ENCODE measurements around the gene AR. TPM values are rescaled to one million over a fixed set of nuclear protein-coding genes. Genes with fewer than 3 reads are reported as not detected.
A peak's percentile ranks its signal among the peaks of the same experiment; 100 is the strongest.

The AR gene
- total and polyA plus RNA-seq, 9 donors = 7.5 to 40.4 (median 27.1) TPM

GRCh38 chrX:67558267-67558666, 14.4 kb downstream of the AR start:
- intact Hi-C loops (cut with DNase I) = no loop called here
- no peak for DNase-seq
- Histone ChIP-seq H3K4me3 (no peak overlapping the region), H3K4me1 (ENCODE audit: insufficient read depth) (peaks cover 4% of the 10 kb centered on the region), H3K36me3 (no peaks in the 10 kb centered on the region), H3K9me3 (no peaks in the 10 kb centered on the region), H3K27ac (no peak overlapping the region), H3K27me3 (no peaks in the 10 kb centered on the region)
- 76 to 100% (median 96%) methylated on average over 1 of the region's 1 CpG for WGBS, 3 donors
- TF ChIP-seq EP300 (IDR thresholded peaks at IDR 0.05) (no peak), CTCF (IDR thresholded peaks at IDR 0.05) (no peak)

GRCh38 chrX:67563469-67564448, 19.9 kb downstream of the AR start:
- H3K36me3 ChIP-seq = no peaks in the 10 kb centered on the region
- peak in 3 of 5 donors; percentile 20 to 46 (median 41) for DNase-seq
- no peak for TF ChIP-seq EP300 (IDR thresholded peaks at IDR 0.05)
- no peak for TF ChIP-seq CTCF (IDR thresholded peaks at IDR 0.05)
- TF ChIP-seq POLR2A (IDR thresholded peaks at IDR 0.05) = no peak
- intact Hi-C loops (cut with DNase I) = no loop called here
- no peak overlapping the region for H3K4me3 ChIP-seq
- H3K27ac ChIP-seq = peak overlapping the region in 1 of 2 donors; percentile 31
- H3K9me3 ChIP-seq = no peaks in the 10 kb centered on the region
- H3K27me3 ChIP-seq = no peaks in the 10 kb centered on the region
- H3K4me1 ChIP-seq (ENCODE audit: insufficient read depth) = peaks cover 3% of the 10 kb centered on the region
- 17 to 30% (median 27%) methylated on average over 7 of the region's 7 CpGs for WGBS, 3 donors

DNA sequence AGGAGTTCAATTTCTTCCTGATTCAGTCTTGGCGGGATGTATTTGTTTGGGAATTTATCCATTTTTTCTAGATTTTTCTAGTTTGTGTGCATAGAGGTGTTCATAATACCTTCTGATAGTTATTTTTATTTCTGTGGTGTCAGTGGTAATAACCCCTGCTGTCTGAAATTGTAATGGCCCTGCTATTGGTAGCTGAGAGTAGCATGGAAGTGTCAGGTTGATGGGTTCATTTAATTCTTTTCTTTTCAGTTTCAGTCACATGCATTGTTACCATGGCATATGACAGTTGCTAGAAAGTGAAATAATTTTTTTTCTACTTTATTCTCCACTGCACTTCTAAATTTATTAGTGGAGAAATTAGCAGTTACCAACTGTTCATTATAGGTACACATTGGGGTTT, 20.7 kb downstream of the AR start:
- Histone ChIP-seq H3K4me3 (no peak overlapping the region), H3K27ac (no peak overlapping the region), H3K27me3 (no peaks in the 10 kb centered on the region), H3K36me3 (no peaks in the 10 kb centered on the region), H3K4me1 (ENCODE audit: insufficient read depth) (peaks cover 3% of the 10 kb centered on the region), H3K9me3 (no peaks in the 10 kb centered on the region)
- WGBS, 3 donors = 69 to 92% (median 76%) methylated on average over 1 of the region's 1 CpG
- TF ChIP-seq EP300 (IDR thresholded peaks at IDR 0.05) (no peak), CTCF (IDR thresholded peaks at IDR 0.05) (no peak), POLR2A (IDR thresholded peaks at IDR 0.05) (no peak)
- intact Hi-C loops (cut with DNase I) = no loop called here
- no peak for DNase-seq

DNA sequence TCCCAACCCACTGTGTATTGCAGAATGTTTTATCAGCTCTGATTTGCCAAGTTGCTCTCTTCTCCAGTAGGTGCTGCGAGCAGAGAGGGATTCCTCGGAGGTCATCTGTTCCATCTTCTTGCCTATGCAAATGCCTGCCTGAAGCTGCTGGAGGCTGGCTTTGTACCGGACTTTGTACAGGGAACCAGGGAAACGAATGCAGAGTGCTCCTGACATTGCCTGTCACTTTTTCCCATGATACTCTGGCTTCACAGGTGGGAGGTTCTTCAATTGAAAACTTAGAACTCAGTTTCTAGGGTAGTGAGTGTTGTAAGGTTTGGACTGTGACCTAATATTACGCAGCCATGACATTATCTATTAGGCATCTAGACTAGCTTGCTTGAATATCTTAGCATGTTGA, 24.9 kb downstream of the AR start:
- Histone ChIP-seq H3K4me1 (ENCODE audit: insufficient read depth) (peaks cover 2% of the 10 kb centered on the region), H3K4me3 (no peak overlapping the region), H3K27ac (no peak overlapping the region), H3K36me3 (no peaks in the 10 kb centered on the region), H3K9me3 (no peaks in the 10 kb centered on the region), H3K27me3 (no peaks in the 10 kb centered on the region)
- intact Hi-C loops (cut with DNase I) = no loop called here
- DNase-seq = no peak
- 62 to 81% (median 68%) methylated on average over 5 of the region's 5 CpGs for WGBS, 3 donors
- no peak for TF ChIP-seq EP300 (IDR thresholded peaks at IDR 0.05)
- no peak for TF ChIP-seq CTCF (IDR thresholded peaks at IDR 0.05)
- no peak for TF ChIP-seq POLR2A (IDR thresholded peaks at IDR 0.05)

Data from ovary (tissue), 9 donors.